GM19324 (cell line): ENCODE data around the gene DNA2.
"Not testable (repeated sequence)": the region's sequence is repeated elsewhere in the genome, so short reads cannot be mapped to it uniquely, and the experiment has no call there.

ENCODE experiments used
- ATAC-seq: cut with Tn5 transposase; IDR thresholded peaks from one replicate; pipeline ENCODE4 v1.9.1; 2021; ENCODE audit warnings: mild to moderate bottlenecking, moderate library complexity; ENCODE audit not compliant: unreplicated experiment, low FRiP score

The DNA2 gene

GRCh38 chr10:68449698-68450097, 22.1 kb downstream of the DNA2 start:
- not testable (repeated sequence) for ATAC-seq

GRCh38 chr10:68446179-68446578, 25.6 kb downstream of the DNA2 start:
- ATAC-seq: no peak

GRCh38 chr10:68442971-68443370, 28.8 kb downstream of the DNA2 start:
- ATAC-seq: no peak

- no peak for ATAC-seq
These were observed 30.9 kb downstream of the DNA2 start for GRCh38 chr10:68440898-68441297.

GRCh38 chr10:68435803-68436202, 36.0 kb downstream of the DNA2 start:
- no peak for ATAC-seq

GRCh38 chr10:68434657-68435056, 37.1 kb downstream of the DNA2 start:
- no peak for ATAC-seq

GRCh38 chr10:68428396-68429104, 43.2 kb downstream of the DNA2 start:
- no peak for ATAC-seq

- no peak for ATAC-seq
These were observed 47.2 kb downstream of the DNA2 start for GRCh38 chr10:68424454-68425014.

- no peak for ATAC-seq
These were observed 48.3 kb downstream of the DNA2 start for GRCh38 chr10:68423522-68423921.

GRCh38 chr10:68419376-68419775, 52.4 kb downstream of the DNA2 start:
- no peak for ATAC-seq

- ATAC-seq: no peak
These were observed 62.8 kb downstream of the DNA2 start for GRCh38 chr10:68408898-68409518.

- ATAC-seq: peak; percentile 97
These were observed 64.8 kb downstream of the DNA2 start, which contains the start of gene RUFY2 for GRCh38 chr10:68406815-68407548. Gene RUFY2, minus strand, starts transcription at chr10:68407277. Its CDS starts 88 bp downstream, at chr10:68407189.

- ATAC-seq: peak; percentile 19
These were observed 65.5 kb downstream of the DNA2 start for GRCh38 chr10:68406111-68406814.

GRCh38 chr10:68403701-68404100, 68.1 kb downstream of the DNA2 start:
- ATAC-seq: no peak

- no peak for ATAC-seq
These were observed 69.5 kb downstream of the DNA2 start for GRCh38 chr10:68402276-68402675.

GRCh38 chr10:68397005-68397404, 74.8 kb downstream of the DNA2 start:
- ATAC-seq: no peak

- no peak for ATAC-seq
These were observed 86.0 kb downstream of the DNA2 start for GRCh38 chr10:68385740-68386139.

- no peak for ATAC-seq
These were observed 100.2 kb downstream of the DNA2 start for GRCh38 chr10:68371604-68372003.

GRCh38 chr10:68367121-68367520, 104.7 kb downstream of the DNA2 start:
- ATAC-seq: no peak

- no peak for ATAC-seq
These were observed 105.2 kb downstream of the DNA2 start for GRCh38 chr10:68366600-68366999.

- no peak for ATAC-seq
These were observed 106.2 kb downstream of the DNA2 start for GRCh38 chr10:68365611-68366010.
